HCT116 (cell line): Measurements from ENCODE around the gene GPR26. TPM values are rescaled to one million over a fixed set of nuclear protein-coding genes. Genes with fewer than 3 reads are reported as not detected.

ENCODE experiments used
- ATAC-seq: fragments of 200-7000 bp; cut with Tn5 transposase; 2 replicates; pipeline ENCODE4 v1.9.1; 2020; ENCODE audit warnings: mild to moderate bottlenecking, moderate library complexity
- BruUV-seq: library from RNA; stranded (reverse); fragments of 400-500 nt; replicated peaks from 2 replicates; lab custom pipeline; 2021; lab: Mats Ljungman, UMichigan
- CTCF ChIA-PET: fragments of 300-600 bp; sonication (Branson Sonifier 250); formaldehyde crosslinking; loops from one replicate; lab custom pipeline; 2021; ENCODE audit warnings: antibody characterized with exemption; lab: Charles Lee
- POLR2A ChIA-PET: fragments of 300-600, 350-600 bp; sonication (Branson Sonifier 250); formaldehyde crosslinking; loops from one replicate; lab custom pipeline; 2021; ENCODE audit warnings: antibody characterized with exemption; lab: Charles Lee
- RAD21 ChIA-PET, 2 experiments: fragments of 300-600 bp; sonication (Branson Sonifier 250); formaldehyde crosslinking; loops; one replicate each; lab custom pipeline; 2023; ENCODE audit warnings: low total read pairs in 2 of 2; ENCODE audit not compliant: uncharacterized antibody in 2 of 2, unreplicated experiment in 2 of 2, low non-redundant PET in 1 of 2; lab: Charles Lee
- DNase-seq: peaks from one replicate; pipeline ENCODE4 v3.0.0-alpha.2; 2010; ENCODE audit warnings: low read depth, low spot score
- H2AFZ ChIP-seq: fragments of 200-600 bp; shearing (Covaris generic), sonication (generic); 2 replicates; pipeline ENCODE4 v1.6.1; 2017; ENCODE audit warnings: low read depth, mixed run types, mixed read lengths, antibody characterized with exemption, low read length; ENCODE audit not compliant: poor library complexity, severe bottlenecking
- H3K27ac ChIP-seq: 2 replicates; pipeline ENCODE4 v1.5.1; 2012; ENCODE audit warnings: low read depth, low read length
- H3K27me3 ChIP-seq: fragments of 200-600 bp; sonication (generic); 2 replicates; pipeline ENCODE4 v1.6.1; 2016; ENCODE audit warnings: mixed run types, low read length, mixed read lengths; ENCODE audit not compliant: insufficient read depth
- H3K36me3 ChIP-seq, 2 experiments: fragments of 200-500 bp in 1 of 2; fragments of 200-600 bp in 1 of 2; sonication (Bioruptor generic) in 1 of 2; sonication (generic) in 1 of 2; 2 replicates each; pipeline versions ENCODE4 v1.5.1 to v1.6.1; 2014 to 2016; ENCODE audit warnings: low read length in 2 of 2, inconsistent platforms in 1 of 2, mixed read lengths in 1 of 2, mixed run types in 1 of 2; ENCODE audit not compliant: insufficient read depth in 2 of 2, control insufficient read depth in 1 of 2
- H3K4me1 ChIP-seq, 2 experiments: fragments of 200-600 bp in 1 of 2; sonication (generic) in 1 of 2; 2 replicates each; pipeline versions ENCODE4 v1.5.1 to v1.6.1; 2012 to 2017; ENCODE audit warnings: low read length in 2 of 2, inconsistent platforms in 1 of 2, mild to moderate bottlenecking in 1 of 2, mixed read lengths in 1 of 2, mixed run types in 1 of 2, moderate library complexity in 1 of 2; ENCODE audit not compliant: insufficient read depth in 2 of 2, control insufficient read depth in 1 of 2
- H3K4me2 ChIP-seq: fragments of 200-600 bp; sonication (generic); 2 replicates; pipeline ENCODE4 v1.6.1; 2017; ENCODE audit warnings: mixed run types, low read length, mixed read lengths
- H3K4me3 ChIP-seq, 2 experiments: fragments of 200-600 bp in 1 of 2; sonication (generic) in 1 of 2; replicated peaks in 1 of 2; 2 replicates each; pipeline ENCODE4 v1.5.1; 2011 to 2016; ENCODE audit warnings: low read length in 2 of 2, control low read depth in 1 of 2, low read depth in 1 of 2, mild to moderate bottlenecking in 1 of 2, mixed read lengths in 1 of 2, mixed run types in 1 of 2
- H3K79me2 ChIP-seq: fragments of 200-600 bp; sonication (generic); 2 replicates; pipeline ENCODE4 v1.6.1; 2017; ENCODE audit warnings: mild to moderate bottlenecking, mixed run types, low read length, moderate library complexity, mixed read lengths; ENCODE audit not compliant: insufficient read depth
- H3K9ac ChIP-seq: fragments of 200-600 bp; sonication (generic); 2 replicates; pipeline ENCODE4 v1.6.1; 2016; ENCODE audit warnings: low read length, mixed read lengths
- H3K9me2 ChIP-seq: fragments of 200-600 bp; sonication (generic), shearing (Covaris generic); 2 replicates; pipeline ENCODE4 v1.6.1; 2017; ENCODE audit warnings: mixed run types, mild to moderate bottlenecking, moderate library complexity; ENCODE audit not compliant: insufficient read depth
- H3K9me3 ChIP-seq, 2 experiments: fragments of 200-500 bp in 1 of 2; fragments of 200-600 bp in 1 of 2; sonication (Bioruptor generic) in 1 of 2; sonication (generic) in 1 of 2; 2 replicates each; pipeline ENCODE4 v1.6.1; 2014 to 2017; ENCODE audit warnings: low read length in 2 of 2, mixed read lengths in 2 of 2, inconsistent platforms in 1 of 2, low read depth in 1 of 2, mild to moderate bottlenecking in 1 of 2, mixed run types in 1 of 2, moderate library complexity in 1 of 2; ENCODE audit not compliant: control insufficient read depth in 1 of 2, insufficient read depth in 1 of 2
- H4K20me1 ChIP-seq: fragments of 200-600 bp; sonication (generic), shearing (Covaris generic); 2 replicates; pipeline ENCODE4 v1.6.1; 2017; ENCODE audit warnings: mixed run types, mild to moderate bottlenecking, moderate library complexity; ENCODE audit not compliant: insufficient read depth
- ATF3 ChIP-seq: IDR thresholded peaks from 2 replicates; pipeline ENCODE4 v1.6.1; 2012
- CEBPB ChIP-seq: IDR thresholded peaks from 2 replicates; pipeline ENCODE4 v1.6.1; 2012; ENCODE audit warnings: low read depth
- CTCF ChIP-seq, 3 experiments: fragments of 200-600 bp in 1 of 3; sonication (generic) in 1 of 3; IDR thresholded peaks in 2 of 3; conservative IDR thresholded peaks in 1 of 3; 2 replicates each; pipeline ENCODE4 v1.5.1; 2012 to 2017; ENCODE audit warnings: low read depth in 2 of 3, low read length in 2 of 3, antibody characterized with exemption in 1 of 3, borderline replicate concordance in 1 of 3, control low read depth in 1 of 3, mild to moderate bottlenecking in 1 of 3, mixed read lengths in 1 of 3, mixed run types in 1 of 3, moderate library complexity in 1 of 3; ENCODE audit not compliant: insufficient read depth in 1 of 3
- EGR1 ChIP-seq: IDR thresholded peaks from 2 replicates; pipeline ENCODE4 v1.6.1; 2012; ENCODE audit warnings: low read depth
- ELF1 ChIP-seq: IDR thresholded peaks from 2 replicates; pipeline ENCODE4 v1.6.1; 2012; ENCODE audit warnings: low read depth, borderline replicate concordance
- EZH2 ChIP-seq: fragments of 200-600 bp; sonication (generic); IDR thresholded peaks from 2 replicates; pipeline ENCODE4 v1.6.1; 2017; ENCODE audit warnings: antibody characterized with exemption, mixed run types
- EZH2phosphoT487 ChIP-seq: fragments of 200-600 bp; IDR thresholded peaks from 2 replicates; pipeline ENCODE4 v1.6.1; 2018; ENCODE audit warnings: antibody characterized with exemption, borderline replicate concordance
- FOSL1 ChIP-seq: IDR thresholded peaks from 2 replicates; pipeline ENCODE4 v1.6.1; 2012; ENCODE audit warnings: low read depth
- JUND ChIP-seq: IDR thresholded peaks from 2 replicates; pipeline ENCODE4 v1.6.1; 2012
- MAX ChIP-seq: IDR thresholded peaks from 2 replicates; pipeline ENCODE4 v1.6.1; 2012
- POLR2AphosphoS5 ChIP-seq: IDR thresholded peaks from 2 replicates; pipeline ENCODE4 v1.6.1; 2011; ENCODE audit warnings: mild to moderate bottlenecking, low read depth, low read length, moderate library complexity
- SIN3A ChIP-seq: IDR thresholded peaks from 2 replicates; pipeline ENCODE4 v1.6.1; 2012; ENCODE audit warnings: low read depth
- SP1 ChIP-seq: IDR thresholded peaks from 2 replicates; pipeline ENCODE4 v1.6.1; 2012; ENCODE audit warnings: low read depth
- SRF ChIP-seq: IDR thresholded peaks from 2 replicates; pipeline ENCODE4 v1.6.1; 2012; ENCODE audit warnings: low read depth
- TCF7L2 ChIP-seq: IDR thresholded peaks from 2 replicates; pipeline ENCODE4 v1.7.0; 2011; ENCODE audit warnings: borderline replicate concordance, inconsistent platforms; ENCODE audit not compliant: insufficient read depth, insufficient read length; ENCODE audit errors: extremely low read depth
- ZBTB33 ChIP-seq: IDR thresholded peaks from 2 replicates; pipeline ENCODE4 v1.6.1; 2011; ENCODE audit warnings: mild to moderate bottlenecking, low read length, moderate library complexity; ENCODE audit not compliant: insufficient replicate concordance; ENCODE audit errors: extremely low read depth
- ZFX ChIP-seq: fragments of 450-650 bp; IDR thresholded peaks from 2 replicates; pipeline ENCODE4 v1.6.1; 2017
- ZNF274 ChIP-seq: fragments of 200-500 bp; sonication (Bioruptor generic); IDR thresholded peaks from 2 replicates; pipeline ENCODE4 v1.6.1; 2014; ENCODE audit warnings: mild to moderate bottlenecking, low read depth, low read length, inconsistent platforms
- intact Hi-C: fragments of 100-400 bp; cut with micrococcal nuclease; formaldehyde crosslinking; loops from 2 replicates; pipeline ENCODE4 v1.10.0; 2022
- total RNA-seq: library from RNA; stranded (reverse); gene quantifications from one replicate; pipeline ENCODE4 v1.2.1, GENCODE V29; 2021; ENCODE audit not compliant: unreplicated experiment

GPR26 gene
- total RNA-seq, 1 experiment from 2014 or later, result not detected

- TF ChIP-seq CEBPB, result no peak
- no peak for TF ChIP-seq ELF1
- TF ChIP-seq ATF3, result no peak
- no peak for TF ChIP-seq TCF7L2
- no peak for TF ChIP-seq JUND
- no peak for TF ChIP-seq MAX
Measured at GRCh38 chr10:123724747-123725146, 58.6 kb downstream of the GPR26 start (continued).

- intact Hi-C loops, result no loop called here
- POLR2A ChIA-PET, result no interaction called here
- no TSS peak for BruUV-seq
- H2AFZ ChIP-seq, result no peak overlapping the region
- H3K9ac ChIP-seq, result no peak overlapping the region
- CTCF ChIA-PET, result no interaction called here
- no peak for ATAC-seq
- H3K36me3 ChIP-seq, result no peaks in the 10 kb centered on the region
- 0 out of 4 replicates have a peak, but pooled peaks cover 0 to 5% of the 10 kb centered on the region in 2 experiments for H3K9me3 ChIP-seq
- TF ChIP-seq SP1 (no peak), ZFX (no peak), CEBPB (no peak), EZH2 (no peak), ELF1 (no peak), ZNF274 (no peak), ZBTB33 (no peak), CTCF (IDR thresholded peaks at IDR 0.05 in 2 of 3, conservative IDR thresholded peaks at IDR 0.05 in 1 of 3; ENCODE audit: borderline replicate concordance in 1 of 3, insufficient read depth in 1 of 3, low read depth in 2 of 3, low read length in 2 of 3) (no peak), SIN3A (no peak), EGR1 (no peak), FOSL1 (no peak), JUND (no peak), MAX (no peak), EZH2phosphoT487 (no peak), POLR2AphosphoS5 (no peak), ATF3 (no peak), SRF (no peak)
- TF ChIP-seq, all 23 proteins: peak for 0
- H3K27ac ChIP-seq, result no peak overlapping the region
- H3K4me1 ChIP-seq, result no peaks in the 10 kb centered on the region
- H3K4me3 ChIP-seq, result no peak overlapping the region
- no peaks in the 10 kb centered on the region for H3K79me2 ChIP-seq
- no peak for DNase-seq
- H3K4me2 ChIP-seq, result no peak overlapping the region
- no peaks in the 10 kb centered on the region for H4K20me1 ChIP-seq
- no peaks in the 10 kb centered on the region for H3K9me2 ChIP-seq
- RAD21 ChIA-PET, result no interaction called here
- H3K27me3 ChIP-seq, result peaks cover 68% of the 10 kb centered on the region
Measured at GRCh38 chr10:123726381-123726780, 60.2 kb downstream of the GPR26 start.
